GM18951 (cell line): ENCODE measurements around the gene OTUD1.

Experiments
- POLR2A ChIP-seq: IDR thresholded peaks from 4 replicates; pipeline ENCODE4 v1.6.1; 2011; ENCODE audit warnings: mild to moderate bottlenecking; ENCODE audit not compliant: insufficient read length, insufficient read depth; ENCODE audit errors: extremely low read depth
- in situ Hi-C: fragments of 300-500 bp; cut with MboI; formaldehyde crosslinking; loops from one replicate; pipeline ENCODE4 v1.12.0; 2022; ENCODE audit warnings: low sequenced_read_pairs, mixed read lengths, inconsistent platforms; ENCODE audit not compliant: unreplicated experiment

Gene OTUD1

DNA sequence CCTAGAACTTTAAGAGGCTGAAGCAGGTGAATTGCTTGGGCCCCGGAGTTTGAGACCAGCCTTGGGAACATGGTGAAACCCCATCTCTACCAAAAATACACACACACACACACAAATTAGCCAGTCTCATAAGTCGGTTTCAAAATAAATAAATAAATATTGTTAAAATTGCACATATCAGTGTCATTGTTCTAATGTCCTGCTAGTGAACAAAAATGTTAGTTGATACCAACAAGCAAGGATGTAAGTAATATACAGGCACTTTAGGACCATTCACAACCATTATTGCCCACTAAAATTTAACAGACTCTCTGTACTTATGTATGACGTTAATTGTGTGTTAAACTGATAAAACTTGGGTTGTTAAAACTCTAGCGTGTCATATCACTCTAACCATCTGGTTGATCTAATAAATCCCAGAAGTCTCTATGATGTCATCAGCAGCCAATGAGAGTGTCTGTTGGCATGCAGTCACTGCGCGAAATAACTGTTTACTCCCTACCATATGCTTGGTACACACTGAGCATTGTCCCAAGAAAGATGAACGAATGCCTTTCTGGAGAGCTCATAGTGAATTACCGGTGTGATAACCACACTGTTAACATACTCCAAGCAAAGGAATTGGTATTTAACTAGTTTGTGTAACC, 30.4 kb upstream of the OTUD1 start:
- no peak for TF ChIP-seq POLR2A
- in situ Hi-C loops = no loop called here

DNA sequence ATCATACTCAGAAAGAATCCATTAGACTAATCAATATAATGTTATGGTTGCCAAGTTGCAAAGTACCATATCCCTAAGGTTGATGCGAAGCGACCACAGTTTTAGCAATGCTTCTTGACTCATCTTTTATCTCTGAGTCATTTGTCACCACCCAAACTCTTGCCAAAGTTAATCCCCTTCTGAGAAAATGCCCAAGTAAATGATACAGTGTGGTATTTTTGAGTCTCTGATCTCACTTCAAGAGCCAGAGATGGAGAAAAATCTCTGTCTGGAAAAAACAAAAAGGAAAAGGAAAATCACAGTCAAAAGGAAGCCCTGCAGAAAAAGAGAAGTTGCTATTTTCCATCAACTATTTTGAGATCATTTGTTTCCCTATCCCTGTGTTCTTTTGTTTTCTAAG, 26.7 kb upstream of the OTUD1 start:
- in situ Hi-C loops = no loop called here
- no peak for TF ChIP-seq POLR2A

DNA sequence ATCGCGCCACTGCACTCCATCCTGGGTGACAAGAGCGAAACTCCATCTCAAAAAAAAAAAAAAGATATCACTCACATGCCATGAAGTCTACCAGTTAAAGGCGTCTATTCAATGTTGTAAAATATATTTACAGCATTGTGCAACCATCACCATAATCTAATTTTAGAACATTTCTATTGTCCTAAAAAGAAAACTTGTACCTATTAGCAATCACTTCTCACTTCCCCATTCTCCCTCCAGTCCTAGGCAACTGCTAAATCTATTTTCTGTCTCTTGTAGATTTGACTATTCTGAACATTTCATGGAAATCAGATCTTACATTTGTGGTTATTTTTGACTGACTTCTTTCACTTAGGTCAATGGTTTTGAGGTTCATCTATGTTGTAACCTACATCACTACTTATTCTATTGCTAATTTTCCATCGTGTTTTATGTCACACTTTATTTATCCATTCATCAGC, 25.2 kb upstream of the OTUD1 start:
- TF ChIP-seq POLR2A = no peak
- in situ Hi-C loops = no loop called here

DNA sequence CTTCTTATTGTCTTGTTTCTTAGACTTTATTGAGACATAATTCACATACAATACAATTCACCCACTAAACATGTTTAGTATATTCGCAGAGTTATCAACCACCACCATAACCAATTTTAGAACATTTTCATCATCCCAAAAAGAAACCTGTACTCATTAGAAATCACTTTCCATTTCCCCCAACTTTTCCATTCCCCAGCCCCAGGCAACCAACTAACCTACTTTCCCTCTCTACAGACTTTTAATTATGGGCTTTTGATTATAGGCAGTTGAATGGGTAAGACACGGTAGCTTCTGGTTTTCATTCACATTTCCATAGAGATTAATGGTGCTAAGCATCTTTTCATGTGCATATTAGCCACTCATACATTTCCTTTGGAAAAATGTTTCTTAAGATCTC, 24.2 kb upstream of the OTUD1 start:
- TF ChIP-seq POLR2A = no peak
- in situ Hi-C loops = no loop called here

DNA sequence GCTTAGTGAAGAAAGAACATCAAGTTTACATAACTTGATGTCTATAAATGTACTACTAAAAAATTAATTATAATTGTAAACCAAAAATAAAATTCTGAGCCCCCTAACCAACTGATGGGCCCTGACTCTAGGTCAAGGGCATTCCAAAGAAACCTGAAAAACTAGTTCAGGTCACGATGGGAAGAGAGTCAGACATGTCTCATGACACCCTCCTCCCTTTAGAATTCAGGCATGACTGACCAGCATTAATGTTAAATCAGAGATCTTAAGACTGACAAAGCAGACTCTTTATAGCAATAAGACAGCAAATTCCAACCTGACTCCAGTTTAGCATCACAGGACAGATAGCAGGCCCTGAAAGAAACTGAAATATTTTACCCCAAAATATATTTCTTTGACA, 21.6 kb upstream of the OTUD1 start:
- in situ Hi-C loops = no loop called here
- no peak for TF ChIP-seq POLR2A

DNA sequence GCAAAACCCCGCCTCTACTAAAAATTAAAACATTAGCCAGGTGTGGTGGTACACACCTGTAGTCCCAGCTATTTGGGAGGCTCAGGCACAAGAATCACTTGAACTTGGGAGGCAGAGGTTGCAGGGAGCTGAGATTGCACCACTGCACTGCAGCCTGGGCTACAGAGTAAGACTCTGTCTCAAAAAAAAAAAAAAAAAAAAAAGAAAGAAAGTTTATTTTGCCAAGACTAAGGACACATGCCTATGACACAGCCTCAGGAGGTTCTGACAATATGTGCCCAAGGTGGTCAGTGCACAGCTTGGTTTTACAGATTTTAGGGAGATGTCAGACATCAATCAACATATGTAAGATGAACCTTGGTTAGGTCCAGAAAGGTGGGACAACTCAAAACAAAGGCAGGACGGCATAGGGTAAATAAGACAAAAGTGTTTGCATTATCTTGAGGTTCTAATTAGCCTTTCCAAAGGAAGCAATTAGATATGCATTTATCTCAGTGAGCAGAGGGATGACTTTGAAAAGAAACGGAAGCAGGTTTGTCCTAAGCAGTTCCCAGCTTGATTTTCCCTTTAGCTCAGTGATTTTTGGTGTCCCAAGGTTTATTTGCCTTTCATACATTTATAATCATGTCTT, 20.7 kb upstream of the OTUD1 start:
- TF ChIP-seq POLR2A = no peak
- in situ Hi-C loops = no loop called here

DNA sequence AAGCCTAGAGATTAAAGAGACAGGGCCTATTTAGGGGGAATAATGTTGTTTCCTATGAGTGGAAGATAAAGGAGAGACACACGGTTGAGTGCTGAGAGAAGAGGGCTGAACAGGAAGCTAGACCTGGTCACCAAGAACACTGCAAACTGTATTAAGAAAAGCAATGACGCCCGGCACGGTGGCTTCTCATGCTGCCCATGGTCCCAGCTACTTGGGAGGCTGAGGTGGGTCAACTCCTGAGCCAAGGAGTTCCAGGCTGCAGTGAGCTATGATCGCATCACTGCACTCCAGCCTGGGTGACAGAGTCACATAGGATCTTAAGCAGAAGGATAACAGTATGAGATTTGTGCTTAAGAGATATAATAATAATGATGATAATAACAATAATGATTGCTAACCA, 19.7 kb upstream of the OTUD1 start:
- in situ Hi-C loops = no loop called here
- no peak for TF ChIP-seq POLR2A

DNA sequence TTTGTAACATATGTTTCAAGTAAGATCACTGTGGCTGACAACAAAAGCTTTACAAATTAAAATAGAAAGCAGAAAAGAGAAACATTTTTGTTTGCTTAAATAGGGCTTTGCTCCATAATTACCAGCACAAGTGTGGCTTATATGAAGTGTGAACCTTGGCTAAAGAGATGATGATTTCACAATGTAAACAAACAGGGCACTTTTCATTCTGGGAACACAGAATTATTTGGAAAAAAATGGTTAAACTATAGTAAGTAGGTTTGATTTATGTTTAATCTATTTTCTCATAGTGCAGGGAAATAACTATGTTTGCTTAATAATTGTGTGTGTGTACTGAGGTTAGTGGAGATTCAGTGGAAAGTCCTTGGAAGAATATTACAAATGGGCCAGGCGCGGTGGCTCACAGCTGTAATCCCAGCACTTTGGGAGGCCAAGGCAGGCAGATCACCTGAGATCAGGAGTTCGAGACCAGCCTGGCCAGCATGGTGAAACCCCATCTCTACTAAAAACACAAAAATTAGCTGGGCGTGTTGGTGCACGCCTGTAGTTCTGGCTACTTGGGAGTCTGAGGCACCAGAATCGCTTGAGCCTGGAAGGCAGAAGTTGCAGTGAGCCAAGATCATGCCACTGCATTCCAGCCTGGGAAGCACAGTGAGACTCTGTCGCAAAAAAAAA, 19.1 kb upstream of the OTUD1 start:
- no peak for TF ChIP-seq POLR2A
- in situ Hi-C loops = no loop called here

DNA sequence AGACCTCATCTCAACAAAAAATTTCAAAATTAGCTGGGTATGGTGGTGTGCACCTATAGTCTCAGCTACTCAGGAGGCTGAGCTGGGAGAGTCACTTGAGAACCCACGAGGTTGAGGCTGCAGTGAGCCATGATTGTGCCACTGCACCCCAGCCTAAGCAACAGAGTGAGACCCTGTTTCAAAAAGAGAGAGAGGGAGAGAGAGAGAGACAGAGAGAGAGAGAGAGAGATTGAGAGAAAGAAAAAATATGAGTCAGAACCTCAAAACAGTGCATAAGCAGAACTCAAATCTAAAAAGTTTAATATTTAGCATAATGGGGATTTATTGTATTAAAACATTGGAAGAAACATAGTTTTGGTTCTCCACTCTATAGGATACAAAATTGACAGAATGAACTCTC, 17.5 kb upstream of the OTUD1 start:
- in situ Hi-C loops = no loop called here

DNA sequence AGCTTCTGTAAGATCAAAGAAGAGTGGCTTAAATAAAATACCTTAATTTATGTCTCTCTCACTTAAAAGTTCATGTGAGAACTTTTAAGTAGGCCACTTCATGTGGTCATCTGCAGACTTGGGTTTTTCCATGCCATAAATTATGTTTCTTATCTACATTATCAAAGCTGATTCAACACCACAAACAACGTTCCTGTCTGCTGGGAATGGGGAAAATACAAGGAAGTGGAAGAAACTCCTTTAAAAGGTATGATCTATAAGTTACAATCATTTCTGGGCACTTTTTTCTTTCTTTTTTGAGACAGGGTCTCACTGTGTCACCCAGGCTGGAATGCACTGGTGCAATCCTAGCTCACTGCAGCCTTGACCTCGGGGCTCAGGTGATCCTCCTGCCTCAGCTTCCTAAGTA, 16.9 kb upstream of the OTUD1 start:
- in situ Hi-C loops = no loop called here
- no peak for TF ChIP-seq POLR2A

More for the DNA sequence above, 17.5 kb upstream of the OTUD1 start:
- TF ChIP-seq POLR2A = no peak

DNA sequence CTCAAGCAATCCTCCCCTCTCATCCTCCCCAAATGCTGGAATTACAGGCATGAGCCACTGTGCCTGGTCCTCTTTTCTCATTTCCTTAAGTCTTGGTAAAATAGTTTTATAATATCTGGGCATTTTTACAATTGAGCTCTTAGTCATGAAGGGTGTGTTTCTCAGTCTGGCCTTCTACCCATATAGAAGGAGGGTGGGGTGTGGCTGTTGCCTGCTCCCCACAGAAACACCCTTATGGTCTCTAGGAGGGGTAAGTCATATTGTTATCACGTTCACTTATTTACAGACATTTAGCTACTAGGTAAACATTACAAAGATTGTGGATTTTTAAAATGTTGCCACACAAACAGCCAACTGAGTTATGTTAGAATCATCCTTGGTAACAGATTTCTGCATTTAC, 6.7 kb upstream of the OTUD1 start:
- no peak for TF ChIP-seq POLR2A
- in situ Hi-C loops = loop anchor here (10.0 kb wide), 1 partner anchor 67 kb away; no protein-coding TSS in a partner anchor

DNA sequence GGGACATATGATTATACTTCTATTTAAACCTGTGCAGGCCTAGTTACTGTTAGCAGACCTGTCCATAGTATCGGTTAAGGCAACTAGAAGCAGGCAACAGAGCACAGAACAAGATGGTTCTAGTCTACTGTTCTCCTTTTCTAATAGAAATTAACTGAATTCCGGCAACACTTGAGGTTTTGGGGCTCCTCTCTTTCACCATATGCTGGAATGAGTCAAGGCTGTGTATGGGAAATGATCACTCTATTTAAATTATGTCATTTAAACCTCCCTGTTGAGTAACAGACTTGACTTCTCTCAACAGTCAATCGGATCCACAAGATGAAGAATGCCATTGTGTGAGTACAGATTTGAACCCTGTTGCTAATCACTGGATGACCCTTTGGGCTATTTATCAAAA, 6.2 kb upstream of the OTUD1 start:
- TF ChIP-seq POLR2A = no peak
- in situ Hi-C loops = loop anchor here (10.0 kb wide), 1 partner anchor 68 kb away; no protein-coding TSS in a partner anchor

DNA sequence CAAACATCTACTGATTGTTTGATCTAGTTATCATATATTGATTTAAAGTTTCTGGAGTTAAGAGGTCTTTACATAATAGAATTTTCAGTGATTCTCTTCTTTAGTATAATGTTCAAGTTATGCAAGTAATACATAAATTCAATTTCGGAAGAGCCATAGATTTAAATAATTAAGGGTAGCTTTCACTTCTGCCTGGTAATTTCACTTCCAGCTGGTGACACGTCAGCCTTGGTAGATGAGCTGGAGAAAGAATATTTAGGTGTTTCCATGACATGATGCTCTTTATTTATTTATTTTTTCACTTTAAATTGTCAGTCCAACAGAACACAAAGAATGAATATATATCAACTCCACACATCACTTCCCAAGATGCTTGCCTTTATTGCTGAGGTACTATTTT, 5.2 kb upstream of the OTUD1 start:
- no peak for TF ChIP-seq POLR2A
- in situ Hi-C loops = loop anchor here (10.0 kb wide), 1 partner anchor 69 kb away; no protein-coding TSS in a partner anchor

DNA sequence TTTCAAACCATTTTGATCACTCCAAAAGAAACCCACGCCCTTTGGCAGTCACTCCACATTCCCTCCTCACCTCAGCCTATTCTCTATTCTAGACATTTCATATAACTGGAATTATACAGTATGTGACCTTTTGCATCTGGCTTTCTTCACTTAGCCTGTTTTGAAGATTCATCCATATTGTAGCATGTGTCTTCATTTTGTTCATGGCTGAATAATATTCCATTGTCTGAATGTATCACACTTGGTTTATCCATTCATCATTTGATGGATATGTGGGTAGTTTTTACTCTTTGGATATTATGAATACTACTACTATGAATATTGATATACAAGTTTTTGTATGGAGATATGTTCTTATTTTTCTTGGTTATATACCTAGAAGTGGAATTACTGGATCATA, 3.5 kb upstream of the OTUD1 start:
- no peak for TF ChIP-seq POLR2A
- in situ Hi-C loops = loop anchor here (10.0 kb wide), 1 partner anchor 71 kb away; no protein-coding TSS in a partner anchor
